Fibroblast of skin of left biceps (primary cell): ENCODE data around the gene TAP2.
"Not testable (repeated sequence)": the region's sequence is repeated elsewhere in the genome, so short reads cannot be mapped to it uniquely, and the experiment has no call there.

Experiments used
- DNase-seq, 2 experiments: peaks; one replicate each; pipeline ENCODE4 v3.0.0-alpha.2; 2013; ENCODE audit warnings: low read depth in 2 of 2

The TAP2 gene

DNA sequence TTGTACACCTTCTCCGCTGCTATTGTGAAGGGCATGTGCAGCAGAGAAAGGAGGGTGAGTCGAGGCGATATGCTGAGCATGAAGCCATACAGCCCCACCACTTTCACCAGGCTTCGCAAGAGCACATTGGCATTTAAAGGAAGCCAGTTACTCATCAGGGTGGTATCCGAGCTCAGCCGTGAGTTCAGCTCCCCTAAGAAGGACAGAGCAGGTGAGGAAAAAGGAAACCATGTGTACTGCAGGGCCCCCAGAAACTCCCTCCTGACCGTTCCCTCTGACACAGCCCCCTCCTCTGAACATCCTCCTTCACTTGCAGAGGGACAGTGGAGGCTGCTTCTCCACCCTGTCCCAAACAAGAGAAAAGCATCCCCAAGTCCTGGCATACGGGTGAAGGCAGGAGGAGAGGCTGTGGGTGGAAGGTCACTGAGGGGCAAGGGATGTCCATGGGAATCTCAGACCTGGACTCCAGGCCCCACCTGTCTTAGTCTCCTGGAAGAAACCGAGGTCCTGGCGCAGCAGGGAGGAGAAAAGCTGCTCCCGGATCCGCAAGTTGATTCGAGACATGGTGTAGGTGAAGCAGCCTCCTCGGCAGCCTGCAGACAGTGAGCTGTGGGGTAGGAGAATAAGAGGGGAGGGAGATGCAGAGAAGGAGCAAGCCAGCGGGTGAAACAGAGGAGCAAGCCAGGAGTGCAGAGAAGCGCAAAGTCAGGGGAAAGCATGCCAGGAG, 3.2 kb downstream of the TAP2 start:
- no peak for DNase-seq

DNA sequence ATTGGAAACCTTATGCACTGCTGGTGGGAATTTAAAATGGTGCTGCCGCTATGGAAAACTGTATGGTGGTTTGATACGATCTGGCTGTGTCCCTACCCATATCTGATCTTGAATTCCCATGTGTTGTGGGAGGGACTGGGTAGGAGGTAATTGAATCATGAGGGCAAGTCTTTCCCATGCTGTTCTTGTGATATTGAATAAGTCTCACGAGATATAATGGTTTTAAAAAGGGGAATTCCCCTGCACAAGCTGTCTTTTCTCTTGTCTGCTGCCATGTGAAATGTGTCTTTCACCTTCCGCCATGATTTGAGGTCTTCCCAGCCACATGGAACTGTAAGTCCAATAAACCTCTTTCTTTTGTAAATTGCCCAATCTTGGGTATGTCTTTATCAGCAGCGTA, 4.9 kb downstream of the TAP2 start:
- no peak for DNase-seq

DNA sequence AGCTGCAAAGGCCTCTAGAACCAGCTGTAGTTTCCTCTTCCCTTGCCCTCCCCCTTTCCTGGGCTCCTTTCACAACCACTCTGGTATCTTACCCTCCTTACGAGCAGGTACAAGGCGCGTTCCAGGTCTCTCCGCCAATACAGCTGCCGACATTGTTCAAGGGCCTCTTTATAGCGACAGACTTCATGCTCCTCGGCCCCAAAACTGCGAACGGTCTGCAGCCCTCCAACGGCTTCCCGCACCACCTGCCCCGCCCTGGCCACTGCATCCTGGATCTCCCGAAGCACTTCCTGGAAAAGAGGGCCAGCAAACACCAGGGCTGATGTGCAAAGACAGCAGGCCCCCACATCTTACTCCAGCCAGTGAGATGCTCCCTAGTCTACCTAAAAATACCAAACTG, 6.0 kb downstream of the TAP2 start:
- DNase-seq: no peak

DNA sequence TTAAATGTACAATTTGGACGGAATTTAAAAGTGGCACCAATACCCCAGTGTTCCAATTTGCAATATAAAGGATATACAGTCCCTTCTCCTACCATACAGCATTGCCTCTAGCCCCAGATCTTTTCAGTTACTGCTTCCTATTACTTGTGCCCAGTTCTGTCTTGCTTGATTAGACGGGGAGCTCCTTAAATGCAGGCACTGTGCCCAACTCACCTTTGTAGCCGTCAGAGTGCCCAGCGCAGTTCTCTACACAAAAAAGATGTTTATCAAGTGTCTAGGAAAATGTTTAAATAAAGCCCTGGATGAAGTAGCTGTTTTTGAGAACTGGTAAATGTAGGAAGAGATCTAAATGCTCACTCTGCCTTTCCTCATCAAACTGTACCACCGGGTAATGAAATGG, 7.6 kb downstream of the TAP2 start:
- DNase-seq: no peak

DNA sequence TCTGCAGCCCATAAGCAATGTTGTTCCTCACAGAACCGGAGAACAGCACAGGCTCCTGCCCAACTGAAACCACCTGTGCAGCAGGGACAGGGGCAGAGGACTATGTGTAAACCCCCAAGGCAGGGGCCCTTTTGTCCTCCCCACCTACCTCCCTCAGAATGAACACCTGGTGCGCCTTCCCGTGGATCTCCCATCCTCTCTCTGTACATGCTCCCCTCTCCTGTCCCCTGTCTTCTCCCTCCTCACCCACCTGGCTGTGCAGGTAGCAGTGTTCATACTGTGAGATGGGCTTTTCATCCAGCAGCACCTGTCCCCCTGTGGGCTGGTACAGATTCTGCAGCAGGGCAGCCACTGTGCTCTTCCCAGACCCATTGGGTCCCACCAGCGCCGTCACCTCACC, 8.5 kb downstream of the TAP2 start:
- DNase-seq: no peak

DNA sequence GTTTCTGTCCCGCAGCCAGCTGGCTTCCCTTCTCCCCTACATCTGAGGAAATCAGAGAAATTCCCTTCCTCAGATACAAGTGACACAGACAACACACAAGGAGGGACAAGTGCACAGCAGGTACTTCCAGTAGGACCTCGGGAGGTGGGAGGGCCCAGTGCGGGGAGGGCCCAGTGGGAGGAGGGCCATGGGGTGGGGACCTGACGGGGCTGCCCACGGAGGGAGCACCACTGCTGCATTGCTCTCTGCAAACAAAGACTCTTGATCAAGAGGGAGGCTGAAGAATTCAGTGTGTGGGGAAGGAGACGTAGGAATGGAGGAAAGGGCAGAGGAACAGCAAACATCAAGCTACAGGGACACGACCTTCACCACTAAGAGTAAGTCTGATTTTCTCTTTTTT, 9.0 kb downstream of the TAP2 start:
- no peak for DNase-seq

DNA sequence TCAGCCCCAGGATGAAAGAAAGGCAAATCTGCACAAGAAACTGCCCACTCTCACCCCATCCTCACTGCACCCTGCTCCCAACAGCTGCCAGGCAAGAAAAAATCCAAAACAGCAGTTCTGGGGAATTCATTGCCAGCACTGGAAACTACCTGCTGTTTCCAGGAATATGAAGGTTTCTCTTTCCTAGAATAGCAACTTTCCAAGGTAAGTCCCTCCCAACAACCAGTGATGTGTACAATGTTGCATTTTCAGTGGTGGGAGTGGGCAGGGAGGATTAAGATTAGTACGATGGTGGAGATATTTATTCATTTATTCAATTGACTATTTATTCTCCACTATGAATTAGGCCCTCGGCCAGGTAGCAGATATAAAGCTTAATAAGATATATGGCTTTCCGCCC, 11.5 kb downstream of the TAP2 start:
- DNase-seq: no peak

DNA sequence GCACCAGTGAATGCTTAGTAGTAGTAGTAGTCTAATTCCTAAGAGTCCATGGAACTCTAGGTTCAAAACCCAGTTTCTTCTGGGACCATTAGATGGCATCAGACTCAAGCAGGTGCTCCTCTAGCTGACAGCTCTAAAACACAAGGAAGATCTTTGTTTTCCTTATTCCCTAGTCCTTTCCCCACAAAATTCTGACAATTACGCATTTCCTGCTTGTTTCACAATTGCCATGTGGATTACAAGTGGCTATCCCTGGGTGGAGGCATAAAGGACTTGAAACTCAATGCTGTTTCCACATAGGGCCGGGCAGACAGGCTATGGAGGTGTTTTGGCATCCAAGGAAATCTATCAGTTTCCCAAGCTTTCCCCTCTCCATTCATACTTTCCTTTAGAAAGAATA, 12.6 kb downstream of the TAP2 start:
- DNase-seq: peak in 1 of 2 experiments; percentile 5

DNA sequence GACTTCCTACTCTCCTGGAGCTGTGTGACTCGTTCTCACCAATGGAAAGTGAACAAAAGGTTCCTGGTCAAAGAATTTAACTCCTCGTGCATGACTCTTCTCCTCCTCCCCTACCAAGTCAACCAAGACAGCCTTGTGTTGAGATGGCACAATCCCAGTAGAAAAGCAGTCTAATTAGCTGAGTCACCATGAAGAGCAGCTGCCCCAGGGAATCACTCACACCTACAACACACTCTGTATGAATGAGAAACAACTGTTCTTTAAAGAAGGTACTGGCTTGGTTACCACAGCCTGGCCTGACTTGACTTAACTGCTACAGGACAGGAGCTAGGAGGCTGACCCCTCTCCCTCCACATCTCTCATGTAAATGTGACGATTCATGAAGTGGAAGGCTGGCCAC, 18.8 kb downstream of the TAP2 start:
- DNase-seq: peak in 1 of 2 experiments; percentile 25

DNA sequence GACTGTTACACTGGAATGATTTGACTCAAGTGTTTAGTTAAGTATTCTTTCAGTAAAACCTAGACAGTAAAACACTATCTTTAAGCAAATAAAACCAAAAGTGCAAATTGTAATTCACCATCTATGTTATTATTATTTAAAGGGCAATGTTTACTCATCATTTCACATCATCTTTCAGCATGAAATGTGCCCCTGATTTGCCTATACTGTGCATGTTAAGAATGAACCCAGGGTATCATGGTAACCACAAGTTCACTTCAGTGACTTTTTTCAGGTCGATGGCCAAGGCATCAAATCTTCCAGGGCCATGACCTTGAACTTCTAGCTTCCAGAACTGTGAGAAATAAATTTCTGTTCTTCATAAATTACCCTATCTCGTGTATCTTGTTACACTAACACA, 19.7 kb downstream of the TAP2 start:
- no peak for DNase-seq

DNA sequence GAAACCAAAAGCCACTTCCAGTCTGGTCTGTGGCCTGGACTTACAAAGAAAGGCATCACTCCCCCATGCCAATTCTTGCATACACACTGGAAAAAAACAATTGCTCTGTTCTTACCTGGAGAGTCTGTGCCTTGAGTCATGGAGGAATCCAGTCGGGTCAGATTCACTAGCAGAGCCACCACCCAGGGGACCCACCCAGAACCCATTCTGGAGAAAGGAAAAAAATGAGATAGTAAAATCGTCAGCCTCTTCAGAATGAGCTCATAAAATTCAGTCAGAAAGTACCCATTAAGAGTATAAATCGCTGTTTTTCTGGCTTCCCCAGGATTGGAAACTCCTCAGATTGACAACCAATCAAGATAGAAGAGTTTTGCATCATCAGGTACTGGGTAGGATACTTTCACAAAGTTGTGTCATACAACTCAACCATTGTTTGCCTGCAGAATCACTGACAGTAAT, 21.8 kb downstream of the TAP2 start, which contains the start of gene HLA-DOB:
TSS of gene HLA-DOB (minus strand) at position 257 of the 459 bp plus-strand sequence. CDS start at position 206, 51 bp downstream.
- no peak for DNase-seq

DNA sequence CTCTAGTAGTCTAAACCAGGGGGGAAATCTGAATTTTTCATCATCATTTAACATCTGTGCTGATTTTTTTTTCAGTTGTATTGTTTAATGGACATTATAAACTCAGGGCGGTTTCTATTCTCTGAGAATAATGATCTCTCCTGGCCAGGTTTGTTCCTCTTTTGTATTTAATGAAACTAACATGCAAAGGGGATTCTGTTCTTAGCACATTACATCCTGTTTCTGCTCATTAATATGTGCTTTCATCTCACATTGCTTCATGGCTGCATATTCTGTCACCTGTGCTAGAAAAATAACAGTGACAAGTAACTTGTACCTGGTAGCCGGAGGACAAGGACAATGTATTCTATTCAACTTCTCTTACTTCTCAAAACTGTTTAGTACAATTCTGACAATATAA, 22.5 kb downstream of the TAP2 start:
- no peak for DNase-seq

DNA sequence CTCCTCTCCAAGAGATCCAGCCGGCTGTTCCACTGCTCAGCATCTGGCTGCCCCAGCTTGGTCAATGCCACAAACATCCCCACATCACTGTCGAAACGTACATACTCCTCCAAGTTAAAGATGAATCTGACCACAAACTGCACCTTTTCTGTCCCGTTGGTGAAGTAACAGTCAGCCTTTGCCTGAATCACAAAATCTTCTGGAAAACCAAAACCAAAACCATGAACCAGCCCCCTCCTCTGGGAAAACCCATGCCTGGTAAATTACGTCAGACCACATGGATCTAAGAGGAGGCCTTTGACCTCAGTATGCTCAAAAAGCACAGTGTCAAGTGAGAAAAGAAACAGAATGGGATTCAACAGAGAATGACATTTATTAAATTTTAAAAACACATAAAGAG, 23.4 kb downstream of the TAP2 start:
- peak in 1 of 2 experiments; percentile 15 for DNase-seq

DNA sequence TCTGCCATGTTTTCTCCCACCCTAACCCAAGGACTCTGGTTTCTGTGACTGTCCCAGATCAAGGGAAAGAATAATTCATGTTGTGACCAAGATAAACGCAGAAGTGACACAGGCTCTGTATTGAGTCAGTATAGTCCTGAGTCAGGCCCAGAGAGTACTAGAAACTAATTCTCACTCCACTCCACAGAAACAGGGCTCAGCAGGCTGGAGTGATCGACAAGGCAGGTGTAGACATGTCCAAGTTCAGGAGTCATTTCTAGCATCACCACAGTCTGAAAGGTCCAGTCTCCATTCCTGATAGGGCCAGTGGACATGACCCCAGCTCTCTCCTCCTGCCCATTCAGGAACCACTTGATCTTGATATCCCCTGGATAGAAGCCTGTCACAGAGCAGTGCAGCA, 24.4 kb downstream of the TAP2 start:
- DNase-seq: no peak

DNA sequence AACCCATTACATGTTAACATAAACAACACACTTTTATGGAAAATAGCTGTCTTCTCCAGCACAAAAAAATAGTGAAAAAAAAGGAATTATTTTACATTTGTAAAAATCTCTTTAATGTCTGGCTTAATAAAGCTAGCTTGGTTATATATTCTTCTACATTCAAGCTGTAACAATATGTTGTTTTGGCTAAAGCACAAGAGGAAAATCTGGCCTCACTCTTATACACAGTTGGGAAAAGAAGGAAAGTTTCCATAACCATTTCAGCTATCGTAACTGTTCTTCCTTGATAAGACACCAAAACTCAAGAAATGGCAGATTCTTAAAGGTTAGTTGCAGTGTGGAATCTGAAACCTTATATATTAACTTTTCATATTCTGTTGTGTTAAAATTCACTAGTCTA, 29.4 kb downstream of the TAP2 start:
- no peak for DNase-seq

DNA sequence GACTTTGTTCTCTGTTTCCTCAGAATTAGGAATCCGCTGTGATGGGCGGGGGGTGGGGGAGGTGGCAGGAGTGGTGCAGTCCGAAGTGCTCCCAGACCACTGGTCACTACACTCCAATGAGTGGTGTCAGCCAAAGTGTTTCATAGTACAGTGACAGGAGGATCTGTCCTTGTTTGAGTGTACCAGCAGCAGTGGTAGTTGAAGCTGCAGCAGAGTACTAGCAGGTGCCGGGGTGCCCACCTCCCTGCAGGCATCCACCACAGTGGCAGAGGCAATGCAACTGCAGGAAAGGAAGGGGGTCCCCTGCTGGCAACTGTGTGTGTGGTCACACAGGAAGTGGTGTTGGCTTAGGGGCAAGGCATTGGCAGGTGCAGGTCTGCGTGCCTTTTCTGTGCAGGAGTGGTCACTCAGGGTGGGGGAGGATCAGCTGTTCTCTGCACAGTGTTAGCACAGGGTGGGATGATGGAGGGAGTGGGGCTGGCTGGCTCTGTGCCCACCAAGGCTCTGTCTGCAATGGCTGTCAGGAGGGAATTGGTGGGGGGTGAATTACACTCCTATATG, 31.4 kb downstream of the TAP2 start:
- DNase-seq: no peak

DNA sequence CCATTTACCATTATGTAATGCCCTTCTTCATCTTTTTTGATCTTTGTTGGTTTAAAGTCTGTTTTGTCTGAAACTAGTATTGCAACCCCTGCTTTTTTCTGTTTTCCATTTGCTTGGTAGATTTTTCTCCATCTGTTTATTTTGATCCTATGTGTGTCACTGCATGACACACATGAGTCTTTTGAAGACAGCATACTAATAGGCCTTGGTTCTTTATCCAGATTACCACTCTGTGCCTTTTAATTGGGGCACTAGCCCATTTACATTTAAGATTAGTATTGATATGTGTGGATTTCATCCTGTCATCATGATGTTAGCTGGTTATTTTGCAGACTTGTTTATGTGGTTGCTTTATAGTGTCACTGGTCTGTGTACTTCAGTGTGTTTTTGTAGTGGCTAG, 33.1 kb downstream of the TAP2 start:
- DNase-seq: not testable (repeated sequence)

DNA sequence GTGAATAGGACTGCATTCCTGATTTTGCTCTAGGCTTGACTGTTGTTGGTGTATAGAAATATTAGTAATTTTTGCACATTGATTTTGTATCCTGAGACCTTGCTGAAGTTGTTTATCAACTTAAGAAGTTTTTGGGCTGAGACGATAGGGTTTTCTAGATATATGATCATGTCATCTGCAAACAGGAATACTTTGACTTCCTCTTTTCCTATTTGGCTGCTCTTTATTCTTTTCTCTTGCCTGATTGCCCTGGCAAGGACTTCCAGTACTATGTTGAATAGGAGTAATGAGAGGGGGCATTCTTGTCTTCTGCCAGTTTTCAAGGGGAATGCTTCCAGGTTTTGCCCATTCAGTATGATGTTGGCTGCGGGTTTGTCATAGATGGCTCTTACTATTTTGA, 35.1 kb downstream of the TAP2 start:
- no peak for DNase-seq

DNA sequence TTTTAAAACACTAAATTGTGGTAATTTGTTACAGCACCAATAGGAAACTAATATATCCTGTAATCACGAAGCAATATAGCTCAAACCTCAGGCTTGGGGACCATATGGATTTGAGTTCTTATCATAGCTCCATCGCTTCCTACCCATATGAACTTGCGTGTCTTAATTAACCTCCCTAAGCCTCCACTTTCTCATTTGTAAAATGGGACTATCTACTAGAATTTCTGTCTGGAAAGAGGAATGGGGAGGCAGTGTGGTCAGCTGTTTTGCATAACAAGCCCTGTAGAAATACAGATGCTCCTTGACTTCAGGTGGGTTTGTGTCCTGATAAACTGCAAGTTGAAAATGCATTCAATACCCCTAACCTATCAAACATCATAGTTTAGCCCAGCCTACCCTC, 38.8 kb downstream of the TAP2 start:
- no peak for DNase-seq

DNA sequence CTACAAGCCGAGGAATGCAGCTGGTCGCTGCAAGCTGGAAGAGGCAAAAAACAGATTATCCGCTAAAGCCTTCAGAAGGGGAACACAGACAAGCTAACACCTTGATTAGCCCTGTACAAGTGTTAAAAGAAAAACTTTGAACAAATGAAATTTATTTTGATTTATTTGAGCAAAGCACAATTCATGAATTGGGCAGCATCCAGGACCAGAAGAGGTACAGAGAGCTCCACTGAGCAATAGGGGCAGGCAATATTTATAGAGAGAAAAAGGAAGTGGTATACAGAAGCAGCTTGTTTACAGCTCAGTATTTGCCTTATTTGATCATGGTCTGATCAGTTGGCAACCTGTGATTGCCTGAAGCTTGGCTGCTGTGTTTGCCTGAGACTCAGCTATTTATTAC, 39.4 kb downstream of the TAP2 start:
- no peak for DNase-seq

DNA sequence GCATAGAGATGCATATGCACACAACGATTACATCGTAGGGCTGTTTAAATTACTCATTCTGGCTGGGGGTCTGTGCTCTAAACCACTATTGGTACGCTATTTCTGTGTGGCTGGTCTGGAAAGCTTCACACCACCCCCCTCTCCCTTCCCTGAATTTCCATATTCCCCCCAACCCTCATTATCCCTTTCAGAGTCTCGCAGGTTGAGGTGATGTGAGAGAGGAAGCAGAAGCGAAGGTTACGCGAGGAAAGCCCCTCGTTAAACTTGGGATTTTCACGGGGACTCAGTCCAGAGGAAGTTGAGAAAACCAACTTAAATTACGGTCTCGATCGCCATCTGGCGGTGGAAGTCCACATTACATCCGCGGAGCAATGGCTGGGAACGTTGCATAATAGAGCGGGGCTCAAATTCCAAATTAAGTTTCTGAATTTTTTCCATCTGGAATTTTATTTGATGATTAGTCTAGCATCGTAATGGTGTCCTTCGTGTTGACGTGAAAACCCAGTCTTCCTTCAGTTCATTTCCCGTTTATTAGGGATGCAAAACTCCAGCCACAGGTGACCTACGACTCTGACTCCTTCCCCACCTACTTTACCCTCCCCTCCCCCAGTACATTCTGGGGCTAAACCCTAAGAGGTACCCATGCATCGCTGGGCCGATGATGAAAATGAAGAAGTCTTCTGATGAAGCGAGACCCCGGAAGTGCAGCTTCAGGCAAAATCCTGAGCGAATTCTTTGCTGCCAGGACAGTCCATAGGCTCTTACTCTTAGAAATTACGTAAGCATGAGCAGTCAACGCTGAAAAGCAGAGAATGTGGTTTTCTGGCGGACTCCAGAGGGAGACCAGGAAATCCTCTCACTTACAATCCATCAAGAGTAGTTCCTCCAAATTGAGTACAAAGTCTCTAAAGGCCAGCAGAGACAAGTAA, 41.4 kb downstream of the TAP2 start:
- DNase-seq: peak in 1 of 2 experiments; percentile 20

DNA sequence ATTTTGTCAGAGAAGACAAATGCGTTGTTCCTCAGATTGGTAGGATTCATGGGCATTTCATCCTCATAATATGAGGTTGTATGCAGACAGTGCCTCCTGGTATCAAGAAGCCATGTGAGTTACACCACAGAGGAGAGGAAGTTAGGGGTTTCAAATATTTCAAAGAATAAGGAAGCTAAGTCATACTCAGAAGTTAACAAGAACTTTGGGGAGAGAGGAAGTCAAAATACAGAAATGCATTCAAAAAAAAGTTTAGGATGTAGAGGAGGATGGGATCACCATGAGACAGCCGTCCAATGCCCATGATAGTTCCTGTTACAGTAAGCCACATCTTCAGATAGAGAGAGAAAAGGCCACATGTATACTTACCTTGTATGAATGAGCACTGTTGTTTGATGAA, 44.0 kb downstream of the TAP2 start:
- no peak for DNase-seq
